Liver (tissue), 9 donors: ENCODE results near the gene TMEM231. TPM values are rescaled to one million over a fixed set of nuclear protein-coding genes. Genes with fewer than 3 reads are reported as not detected.
A peak's percentile ranks its signal among the peaks of the same experiment; 100 is the strongest.
"Not testable (repeated sequence)": the region's sequence is repeated elsewhere in the genome, so short reads cannot be mapped to it uniquely, and the experiment has no call there.

Experiments
- DNase-seq: peaks from one replicate; pipeline ENCODE4 v3.0.0-alpha.2; 2017; ENCODE audit warnings: low spot score
- H3K27ac ChIP-seq, 2 donors: one replicate each; pipeline ENCODE4 v1.7.0; 2013; ENCODE audit warnings: inconsistent platforms in 2 of 2, low read length in 2 of 2, control low read depth in 1 of 2, low read depth in 1 of 2, mild to moderate bottlenecking in 1 of 2
- H3K27me3 ChIP-seq, 4 donors: one replicate each; pipeline versions ENCODE4 v1.6.1 to v1.7.0; 2013; ENCODE audit warnings: low read length in 3 of 4, inconsistent platforms in 1 of 4, mild to moderate bottlenecking in 1 of 4, moderate library complexity in 1 of 4; ENCODE audit not compliant: control insufficient read depth in 4 of 4, insufficient read depth in 4 of 4
- H3K36me3 ChIP-seq, 4 donors: one replicate each; pipeline versions ENCODE4 v1.6.1 to v1.7.0; 2013; ENCODE audit warnings: low read length in 3 of 4, mild to moderate bottlenecking in 3 of 4, low read depth in 1 of 4, moderate library complexity in 1 of 4; ENCODE audit not compliant: control insufficient read depth in 4 of 4, insufficient read depth in 3 of 4
- H3K4me1 ChIP-seq, 4 donors: one replicate each; pipeline versions ENCODE4 v1.6.1 to v1.7.0; 2013; ENCODE audit warnings: low read length in 3 of 4, mild to moderate bottlenecking in 3 of 4, moderate library complexity in 1 of 4; ENCODE audit not compliant: control insufficient read depth in 4 of 4, insufficient read depth in 4 of 4
- H3K4me3 ChIP-seq, 3 donors: one replicate each; pipeline versions ENCODE4 v1.6.1 to v1.7.0; 2013; ENCODE audit warnings: low read length in 3 of 3, control low read depth in 1 of 3, low read depth in 1 of 3, mild to moderate bottlenecking in 1 of 3
- H3K9ac ChIP-seq, 2 donors: one replicate each; pipeline ENCODE4 v1.7.0; 2013; ENCODE audit warnings: low read length in 2 of 2, mild to moderate bottlenecking in 2 of 2, moderate library complexity in 2 of 2, control low read depth in 1 of 2, low read depth in 1 of 2
- H3K9me3 ChIP-seq, 4 donors: one replicate each; pipeline versions ENCODE4 v1.6.1 to v1.7.0; 2013; ENCODE audit warnings: low read length in 3 of 4; ENCODE audit not compliant: control insufficient read depth in 4 of 4
- HNF4A ChIP-seq, 2 donors: conservative IDR thresholded peaks; 2 replicates each; pipeline ENCODE4 v1.6.1; 2016; ENCODE audit warnings: antibody characterized with exemption in 2 of 2, mild to moderate bottlenecking in 2 of 2
- NR2F2 ChIP-seq: IDR thresholded peaks from 2 replicates; pipeline ENCODE4 v1.6.1; 2016; ENCODE audit warnings: antibody characterized with exemption
- RAD21 ChIP-seq, 2 donors: IDR thresholded peaks; 2 replicates each; pipeline ENCODE4 v1.6.1; 2016; ENCODE audit warnings: antibody characterized with exemption in 2 of 2, mild to moderate bottlenecking in 2 of 2
- RXRA ChIP-seq, 2 donors: IDR thresholded peaks; 2 replicates each; pipeline ENCODE4 v1.6.1; 2017 to 2018; ENCODE audit warnings: antibody characterized with exemption in 2 of 2, mild to moderate bottlenecking in 1 of 2
- SP1 ChIP-seq: IDR thresholded peaks from 2 replicates; pipeline ENCODE4 v1.6.1; 2018; ENCODE audit warnings: antibody characterized with exemption, mild to moderate bottlenecking
- TAF1 ChIP-seq: conservative IDR thresholded peaks from 2 replicates; pipeline ENCODE4 v1.6.1; 2016; ENCODE audit warnings: antibody characterized with exemption, mild to moderate bottlenecking
- WGBS: extraction: QIAGEN DNeasy Blood & Tissue Kit; methylation state at CpG from one replicate; pipeline ENCODE4 v1.1.7; 2013; 5-methylcytosine and 5-hydroxymethylcytosine counted together
- polyA plus RNA-seq, 2 donors: library from polyadenylated mRNA; stranded (reverse) in 1 of 2; unstranded in 1 of 2; fragments of 200-250 nt in 1 of 2; fragments of >200 nt in 1 of 2; fragmentation: Nextera tagmentation in 1 of 2; extraction: Ambion mirVana in 1 of 2; gene quantifications; one replicate each; pipeline versions ENCODE4 v1.2.1 to v1.2.3, GENCODE V29; 2013 to 2015
- total RNA-seq, 2 donors: library from RNA; depleted of rRNA; stranded (reverse); fragments of >200 nt; gene quantifications; one replicate each; pipeline ENCODE4 v1.2.3, GENCODE V29; 2014
- TF ChIP-seq, protein P1 (sequence below): IDR thresholded peaks from 2 replicates; pipeline ENCODE4 v1.6.1; 2016; ENCODE audit warnings: antibody characterized with exemption
- TF ChIP-seq, protein P2 (sequence below): fragments of 150-350 bp; IDR thresholded peaks from 2 replicates; pipeline ENCODE4 v1.5.1; 2017; ENCODE audit warnings: improper control_type of control experiment, low read depth, low read length; ENCODE audit not compliant: missing input control
- donor health status: healthy.
- donor health status: healthy.
- donor health status: healthy.
- donor health status: healthy.
- donor health status: healthy.

TMEM231 gene
- total and polyA plus RNA-seq, 4 donors: 0.60 to 2.1 (median 2.0) TPM

GRCh38 chr16:75526032-75526790, 29.8 kb downstream of the TMEM231 start:
- H3K36me3 ChIP-seq: no peaks in the 10 kb centered on the region
- no peak overlapping the region for H3K4me3 ChIP-seq
- no peak for DNase-seq
- H3K4me1 ChIP-seq: peaks cover 0 to 11% (median 8%) of the 10 kb centered on the region in 4 donors
- TF ChIP-seq TAF1: no peak
- no peak for TF ChIP-seq RXRA (IDR thresholded peaks at IDR 0.05)
- TF ChIP-seq HNF4A (conservative IDR thresholded peaks at IDR 0.05): peak in 1 of 2 donors; percentile 13
- TF ChIP-seq, protein P1, sequence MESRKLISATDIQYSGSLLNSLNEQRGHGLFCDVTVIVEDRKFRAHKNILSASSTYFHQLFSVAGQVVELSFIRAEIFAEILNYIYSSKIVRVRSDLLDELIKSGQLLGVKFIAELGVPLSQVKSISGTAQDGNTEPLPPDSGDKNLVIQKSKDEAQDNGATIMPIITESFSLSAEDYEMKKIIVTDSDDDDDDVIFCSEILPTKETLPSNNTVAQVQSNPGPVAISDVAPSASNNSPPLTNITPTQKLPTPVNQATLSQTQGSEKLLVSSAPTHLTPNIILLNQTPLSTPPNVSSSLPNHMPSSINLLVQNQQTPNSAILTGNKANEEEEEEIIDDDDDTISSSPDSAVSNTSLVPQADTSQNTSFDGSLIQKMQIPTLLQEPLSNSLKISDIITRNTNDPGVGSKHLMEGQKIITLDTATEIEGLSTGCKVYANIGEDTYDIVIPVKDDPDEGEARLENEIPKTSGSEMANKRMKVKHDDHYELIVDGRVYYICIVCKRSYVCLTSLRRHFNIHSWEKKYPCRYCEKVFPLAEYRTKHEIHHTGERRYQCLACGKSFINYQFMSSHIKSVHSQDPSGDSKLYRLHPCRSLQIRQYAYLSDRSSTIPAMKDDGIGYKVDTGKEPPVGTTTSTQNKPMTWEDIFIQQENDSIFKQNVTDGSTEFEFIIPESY: no peak
- TF ChIP-seq, protein P2, sequence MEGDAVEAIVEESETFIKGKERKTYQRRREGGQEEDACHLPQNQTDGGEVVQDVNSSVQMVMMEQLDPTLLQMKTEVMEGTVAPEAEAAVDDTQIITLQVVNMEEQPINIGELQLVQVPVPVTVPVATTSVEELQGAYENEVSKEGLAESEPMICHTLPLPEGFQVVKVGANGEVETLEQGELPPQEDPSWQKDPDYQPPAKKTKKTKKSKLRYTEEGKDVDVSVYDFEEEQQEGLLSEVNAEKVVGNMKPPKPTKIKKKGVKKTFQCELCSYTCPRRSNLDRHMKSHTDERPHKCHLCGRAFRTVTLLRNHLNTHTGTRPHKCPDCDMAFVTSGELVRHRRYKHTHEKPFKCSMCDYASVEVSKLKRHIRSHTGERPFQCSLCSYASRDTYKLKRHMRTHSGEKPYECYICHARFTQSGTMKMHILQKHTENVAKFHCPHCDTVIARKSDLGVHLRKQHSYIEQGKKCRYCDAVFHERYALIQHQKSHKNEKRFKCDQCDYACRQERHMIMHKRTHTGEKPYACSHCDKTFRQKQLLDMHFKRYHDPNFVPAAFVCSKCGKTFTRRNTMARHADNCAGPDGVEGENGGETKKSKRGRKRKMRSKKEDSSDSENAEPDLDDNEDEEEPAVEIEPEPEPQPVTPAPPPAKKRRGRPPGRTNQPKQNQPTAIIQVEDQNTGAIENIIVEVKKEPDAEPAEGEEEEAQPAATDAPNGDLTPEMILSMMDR: no peak
- no peak for TF ChIP-seq NR2F2
- 74% methylated on average over 5 of the region's 5 CpGs for WGBS
- no peaks in the 10 kb centered on the region for H3K27me3 ChIP-seq
- H3K9ac ChIP-seq: no peak overlapping the region
- H3K27ac ChIP-seq: no peak overlapping the region
- H3K9me3 ChIP-seq: no peaks in the 10 kb centered on the region

- Histone ChIP-seq H3K9ac (no peak overlapping the region), H3K27ac (no peak overlapping the region), H3K4me3 (no peak overlapping the region), H3K4me1 (peaks cover 0 to 8% (median 1%) of the 10 kb centered on the region in 4 donors), H3K27me3 (no peaks in the 10 kb centered on the region), H3K36me3 (no peaks in the 10 kb centered on the region), H3K9me3 (no peaks in the 10 kb centered on the region)
- TF ChIP-seq RAD21 (IDR thresholded peaks at IDR 0.05): no peak
- WGBS: 95% methylated on average over 6 of the region's 6 CpGs
- no peak for DNase-seq
These were observed 36.9 kb downstream of the TMEM231 start for GRCh38 chr16:75519175-75519574.

DNA sequence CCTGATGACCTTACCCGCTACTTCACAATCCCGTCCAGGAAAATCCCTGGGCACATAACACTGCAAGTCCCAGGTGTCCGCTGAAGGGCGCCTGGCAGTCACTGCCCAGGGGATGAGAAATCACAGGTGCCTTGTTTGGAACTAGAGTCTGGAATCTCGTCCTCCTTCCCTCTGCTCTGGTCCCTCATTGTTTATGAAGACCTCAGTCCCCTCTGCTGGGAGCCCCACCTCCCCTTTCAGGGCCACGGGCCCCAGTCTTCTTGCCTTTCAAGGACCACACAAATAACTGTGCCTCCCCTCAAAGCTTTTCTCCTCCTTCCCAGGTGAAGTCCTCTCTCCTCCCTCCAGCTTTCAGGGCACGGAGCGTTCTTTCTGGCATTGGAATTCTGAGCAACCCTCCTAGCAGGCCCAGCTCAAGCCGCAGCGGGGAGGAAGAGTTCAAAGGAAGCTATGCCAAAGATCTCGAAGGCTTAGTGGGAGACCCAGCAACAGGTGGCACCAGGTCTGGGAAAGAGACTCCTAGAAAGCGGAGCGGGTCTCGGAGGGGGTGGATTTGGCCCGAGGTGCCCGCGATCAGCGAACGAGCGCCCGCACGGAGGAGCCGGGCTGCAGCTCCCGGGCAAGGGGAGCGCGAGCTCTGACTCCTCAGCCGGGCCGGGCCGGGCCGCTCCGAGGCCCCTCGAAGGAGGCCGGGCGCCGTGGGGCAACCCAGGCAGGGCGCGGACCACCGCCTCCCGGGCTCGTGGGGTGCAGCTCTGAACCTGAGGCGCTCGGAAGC, 39.7 kb downstream of the TMEM231 start:
- not testable (repeated sequence) for DNase-seq, H3K27me3 ChIP-seq, H3K36me3 ChIP-seq, H3K4me1 ChIP-seq, H3K9me3 ChIP-seq
- WGBS: 4% methylated on average over 42 of the region's 42 CpGs
- peak overlapping the region; percentile 66 to 84 (median 72) for H3K4me3 ChIP-seq
- peak overlapping the region; percentile 79 to 91 for H3K27ac ChIP-seq
- peak overlapping the region; percentile 50 to 66 for H3K9ac ChIP-seq
- TF ChIP-seq HNF4A (conservative IDR thresholded peaks at IDR 0.05) (peak in 1 of 2 donors; percentile 35), SP1 (peak; percentile 17)
